Small intestine (tissue), 7 donors: Measurements from ENCODE around the gene TNS3. TPM values are rescaled to one million over a fixed set of nuclear protein-coding genes. Genes with fewer than 3 reads are reported as not detected.

Experiments used
- DNase-seq, 2 donors: peaks; one replicate each; pipeline versions ENCODE4 v3.0.0 to v3.0.0-alpha.2; 2013
- FAIRE-seq: peaks from 2 replicates; lab custom pipeline; 2012; peaks lifted over from hg19 to GRCh38; lab: Jason Lieb, UNC
- H3K27ac ChIP-seq, 3 donors: one replicate each; pipeline ENCODE4 v1.5.1; 2013; ENCODE audit warnings: low read length in 2 of 3, mild to moderate bottlenecking in 2 of 3, control low read depth in 1 of 3, inconsistent platforms in 1 of 3, low read depth in 1 of 3, moderate library complexity in 1 of 3
- H3K27me3 ChIP-seq, 3 donors: one replicate each; pipeline ENCODE4 v1.6.1; 2013; ENCODE audit warnings: low read length in 3 of 3, inconsistent platforms in 1 of 3; ENCODE audit not compliant: control insufficient read depth in 3 of 3, insufficient read depth in 3 of 3
- H3K36me3 ChIP-seq, 3 donors: one replicate each; pipeline ENCODE4 v1.6.1; 2013; ENCODE audit warnings: low read length in 3 of 3, inconsistent platforms in 1 of 3, low read depth in 1 of 3, mild to moderate bottlenecking in 1 of 3, moderate library complexity in 1 of 3; ENCODE audit not compliant: control insufficient read depth in 3 of 3, insufficient read depth in 2 of 3
- H3K4me1 ChIP-seq, 3 donors: one replicate each; pipeline ENCODE4 v1.6.1; 2013; ENCODE audit warnings: low read length in 2 of 3, inconsistent platforms in 1 of 3, low read depth in 1 of 3, mild to moderate bottlenecking in 1 of 3, moderate library complexity in 1 of 3; ENCODE audit not compliant: control insufficient read depth in 3 of 3, insufficient read depth in 2 of 3
- H3K4me3 ChIP-seq, 3 donors: one replicate each; pipeline ENCODE4 v1.5.1; 2013; ENCODE audit warnings: low read length in 3 of 3, control low read depth in 1 of 3, inconsistent platforms in 1 of 3, low read depth in 1 of 3, mild to moderate bottlenecking in 1 of 3, moderate library complexity in 1 of 3
- H3K9me3 ChIP-seq, 2 donors: one replicate each; pipeline ENCODE4 v1.6.1; 2013; ENCODE audit warnings: low read depth in 1 of 2, low read length in 1 of 2; ENCODE audit not compliant: control insufficient read depth in 2 of 2, insufficient read depth in 1 of 2
- WGBS, 3 donors: extraction: QIAGEN DNeasy Blood & Tissue Kit; methylation state at CpG; one replicate each; pipeline ENCODE4 v1.1.7; 2013; 5-methylcytosine and 5-hydroxymethylcytosine counted together
- polyA plus RNA-seq, 4 donors: library from polyadenylated mRNA; stranded (reverse) in 3 of 4; unstranded in 1 of 4; fragments of 200-250 nt in 3 of 4; fragments of 120-200 nt in 1 of 4; gene quantifications; one replicate each; pipeline versions ENCODE4 v1.2.1 to v1.2.3, GENCODE V29; 2013
- donor health status: healthy with polysubstance abuse.
- donor health status: control.
- donor health status: control.
- donor health status: Bipolar disorder and iron deficiency.
- donor health status: healthy.

The TNS3 gene
- polyA plus RNA-seq, 4 donors: 17.2 to 67.1 (median 27.3) TPM

DNA sequence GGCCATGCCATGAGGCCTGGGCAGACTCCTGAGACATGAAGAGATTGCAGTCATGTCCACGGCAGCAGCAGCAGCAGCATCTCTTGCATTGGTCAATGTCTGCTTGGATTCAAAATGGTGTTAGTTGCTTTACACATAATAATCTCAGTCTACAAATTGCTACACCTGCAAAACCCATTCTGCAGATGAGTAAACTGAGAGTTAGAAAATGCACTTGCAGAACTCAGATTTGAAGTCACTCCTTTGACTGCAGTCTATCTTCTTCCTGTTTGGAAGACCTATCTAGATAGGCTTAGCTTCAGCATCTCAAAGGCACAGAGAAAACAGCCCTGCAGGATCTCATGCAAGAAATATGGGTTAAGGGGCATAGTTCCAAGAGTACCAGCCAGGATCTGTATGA is 350.3 kb downstream of the TNS3 start:
- WGBS, 3 donors: 92 to 97% (median 96%) methylated on average over 1 of the region's 1 CpG

DNA sequence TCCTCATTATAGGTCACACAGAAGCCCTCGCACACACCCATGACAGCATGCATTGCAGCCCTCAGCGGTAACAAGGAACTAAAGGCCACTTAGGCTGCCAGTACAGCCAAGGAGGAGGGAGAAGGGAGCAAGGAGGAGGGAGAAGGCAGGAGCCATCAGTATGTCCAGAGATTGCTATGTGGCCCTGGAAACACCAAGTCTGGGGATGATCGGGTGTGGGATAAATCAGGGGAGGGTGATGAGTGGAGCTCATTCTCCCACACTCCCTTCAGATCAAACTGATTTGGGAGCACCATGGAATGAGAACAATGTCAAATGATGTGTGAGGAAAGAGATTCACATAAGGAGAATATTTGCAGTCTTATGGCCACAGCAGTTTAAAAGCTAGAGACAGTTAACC is 350.9 kb downstream of the TNS3 start:
- Histone ChIP-seq H3K36me3 (no peaks in the 10 kb centered on the region), H3K9me3 (no peaks in the 10 kb centered on the region), H3K27ac (no peak overlapping the region), H3K4me1 (no peaks in the 10 kb centered on the region), H3K4me3 (no peak overlapping the region), H3K27me3 (no peaks in the 10 kb centered on the region)
- no peak for DNase-seq
- FAIRE-seq: no peak
- 77 to 95% (median 88%) methylated on average over 3 of the region's 3 CpGs for WGBS, 3 donors

More for the DNA sequence above, 350.3 kb downstream of the TNS3 start:
- FAIRE-seq (no peak), DNase-seq (no peak)
- no peaks in the 10 kb centered on the region for H3K36me3 ChIP-seq
- H3K27ac ChIP-seq: no peak overlapping the region
- H3K27me3 ChIP-seq: no peaks in the 10 kb centered on the region
- no peaks in the 10 kb centered on the region for H3K9me3 ChIP-seq
- no peaks in the 10 kb centered on the region for H3K4me1 ChIP-seq
- H3K4me3 ChIP-seq: no peak overlapping the region

DNA sequence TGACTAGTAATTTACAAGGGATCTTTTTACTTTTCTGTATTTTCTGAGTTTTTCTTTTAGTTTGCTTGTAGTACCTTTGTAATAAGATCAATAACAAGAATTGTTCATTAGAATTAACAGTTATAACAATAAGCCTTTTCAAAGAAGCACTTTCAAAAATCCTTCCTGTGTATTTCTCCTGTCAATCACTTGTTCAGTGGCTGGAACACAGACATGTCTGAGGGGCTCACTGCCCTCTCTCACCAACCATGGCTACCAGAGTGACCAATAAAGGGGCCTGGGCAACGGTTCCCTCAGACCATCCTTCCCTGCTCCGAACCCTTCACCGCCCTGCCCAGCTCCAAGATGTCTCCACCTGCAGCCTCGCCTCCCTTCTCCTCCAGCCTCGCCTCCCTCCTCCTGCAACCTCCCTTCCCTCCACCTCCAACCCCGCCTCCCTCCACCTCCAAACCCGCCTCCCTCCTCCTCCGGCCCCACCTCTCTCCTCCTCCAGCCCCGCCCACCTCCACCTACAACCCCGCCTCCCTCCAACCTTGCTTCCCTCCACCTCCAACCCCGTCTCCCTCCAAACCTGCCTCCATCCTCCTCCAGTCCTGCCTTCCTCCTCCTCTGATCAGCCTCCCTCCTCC is 353.4 kb downstream of the TNS3 start:
- no peak for DNase-seq
- WGBS, 3 donors: 88 to 92% (median 89%) methylated on average over 9 to 11 of the region's 11 CpGs
- H3K4me1 ChIP-seq: no peaks in the 10 kb centered on the region
- H3K36me3 ChIP-seq: no peaks in the 10 kb centered on the region
- no peaks in the 10 kb centered on the region for H3K27me3 ChIP-seq
- no peaks in the 10 kb centered on the region for H3K9me3 ChIP-seq
- no peak for FAIRE-seq
- H3K27ac ChIP-seq: no peak overlapping the region
- H3K4me3 ChIP-seq: no peak overlapping the region

DNA sequence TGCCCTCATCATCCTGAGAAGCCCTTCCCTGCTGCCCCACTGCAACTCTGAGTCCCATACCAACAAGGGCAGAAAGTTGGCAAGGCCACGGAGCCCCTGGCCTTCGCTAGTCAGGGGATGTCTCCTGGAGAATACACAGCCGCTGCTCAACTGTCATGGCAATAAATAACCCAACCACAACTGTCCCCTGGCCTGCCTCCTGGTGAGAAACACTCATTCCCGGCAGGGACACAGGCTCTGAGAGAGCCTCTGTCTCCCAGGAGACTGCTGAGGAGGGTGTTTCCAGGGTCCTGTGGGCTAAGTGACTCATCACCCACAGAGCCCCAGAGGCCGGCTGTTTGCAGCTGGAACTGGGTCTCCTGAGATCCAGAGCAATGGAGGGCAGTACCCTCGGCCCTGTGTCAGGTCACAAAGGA is 354.1 kb downstream of the TNS3 start:
- H3K4me3 ChIP-seq: no peak overlapping the region
- 54 to 76% (median 68%) methylated on average over 6 of the region's 6 CpGs for WGBS, 3 donors
- H3K27me3 ChIP-seq: no peaks in the 10 kb centered on the region
- DNase-seq (peak in 1 of 2 donors; percentile 11), FAIRE-seq (no peak)
- no peaks in the 10 kb centered on the region for H3K4me1 ChIP-seq
- no peaks in the 10 kb centered on the region for H3K9me3 ChIP-seq
- H3K36me3 ChIP-seq: no peaks in the 10 kb centered on the region
- peak overlapping the region in 1 of 3 donors; percentile 3 for H3K27ac ChIP-seq

DNA sequence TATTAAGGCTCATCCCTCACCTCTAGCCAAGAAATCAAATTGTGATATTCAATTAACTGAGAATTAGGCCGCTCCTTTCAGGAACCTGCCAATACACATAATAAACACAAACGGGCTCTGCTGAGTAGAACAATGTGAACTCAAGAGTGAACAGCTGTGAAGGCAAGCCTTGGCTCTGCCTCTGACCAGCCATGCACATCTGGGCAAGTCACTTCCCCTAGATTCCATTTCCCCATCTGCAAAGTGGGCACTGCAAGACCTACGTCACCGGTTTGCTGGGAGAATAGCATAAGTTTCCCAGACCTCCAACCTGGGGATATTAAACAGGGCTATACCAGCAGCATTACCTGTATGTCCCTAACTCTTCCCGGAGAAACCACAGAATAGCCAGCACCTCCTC is 355.2 kb downstream of the TNS3 start:
- Histone ChIP-seq H3K36me3 (no peaks in the 10 kb centered on the region), H3K27me3 (no peaks in the 10 kb centered on the region), H3K9me3 (no peaks in the 10 kb centered on the region), H3K4me1 (no peaks in the 10 kb centered on the region), H3K27ac (no peak overlapping the region), H3K4me3 (no peak overlapping the region)
- FAIRE-seq: no peak
- no peak for DNase-seq
- whole genome bisulfite sequencing, 3 donors: 85 to 90% (median 85%) methylated on average over 5 of the region's 5 CpGs

DNA sequence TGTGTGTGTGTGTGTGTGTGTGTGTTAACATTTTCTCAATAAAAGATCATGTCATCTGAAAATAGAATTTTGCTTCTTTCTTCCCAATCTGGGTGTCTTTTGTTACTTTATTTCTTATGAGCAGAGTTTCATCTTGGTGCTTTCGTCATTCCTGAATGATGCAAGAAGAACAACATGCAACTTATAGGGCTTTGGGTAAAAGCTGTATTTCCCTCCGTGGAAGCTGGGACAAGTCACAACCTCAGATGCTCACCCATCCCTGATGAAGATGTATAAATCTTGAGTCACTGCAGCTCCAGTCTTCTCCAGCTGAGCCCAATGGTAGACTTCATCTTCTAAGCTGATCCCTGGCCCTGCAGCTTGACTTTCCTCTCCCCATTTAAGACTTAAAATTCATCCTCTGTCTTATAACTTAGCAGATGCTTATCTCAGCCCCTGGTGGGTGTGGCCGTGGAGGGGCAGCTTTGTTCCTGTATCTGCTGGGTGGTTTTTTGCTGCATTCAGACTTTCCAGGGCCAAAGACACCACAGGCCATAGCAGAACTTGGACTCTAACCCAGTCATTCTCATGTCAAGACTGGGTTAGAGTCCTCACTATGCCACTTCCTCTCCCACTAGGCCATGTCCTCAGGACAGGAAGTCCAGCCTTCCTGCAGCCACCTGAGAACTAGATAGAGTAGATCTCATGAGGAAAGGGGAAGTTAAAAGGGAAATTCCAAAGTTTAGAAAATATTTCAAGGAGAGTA is 356.4 kb downstream of the TNS3 start:
- Histone ChIP-seq H3K27ac (no peak overlapping the region), H3K27me3 (no peaks in the 10 kb centered on the region), H3K36me3 (no peaks in the 10 kb centered on the region), H3K4me3 (no peak overlapping the region), H3K9me3 (no peaks in the 10 kb centered on the region), H3K4me1 (no peaks in the 10 kb centered on the region)
- no peak for DNase-seq
- WGBS, 3 donors: 72 to 82% (median 76%) methylated on average over 3 of the region's 3 CpGs
- no peak for FAIRE-seq
